ENCODE results near the gene MYL9.

MYL9 gene

DNA sequence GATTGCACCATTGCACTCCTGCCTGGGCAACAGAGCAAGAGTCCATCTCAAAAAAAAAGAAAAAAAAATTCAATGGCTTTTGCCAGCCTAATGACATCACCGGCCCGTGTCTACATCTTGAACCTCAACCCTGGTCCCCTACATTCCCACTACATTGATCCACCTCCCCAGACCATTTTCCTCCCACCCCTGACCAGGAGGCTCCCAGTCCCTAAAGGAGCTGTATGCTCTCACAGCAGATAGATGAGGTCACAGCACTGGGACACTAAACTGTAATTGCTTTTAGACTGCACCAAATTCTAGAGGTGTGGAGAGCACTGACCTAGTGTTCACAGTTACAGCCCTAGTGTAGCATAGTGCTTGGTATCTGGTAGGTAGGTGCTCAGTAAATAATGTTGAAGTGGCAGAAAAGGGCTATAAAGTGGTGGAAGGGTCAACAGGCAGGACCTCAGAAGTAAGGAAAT is 42.7 kb downstream of the MYL9 start:
- H3K9me3 ChIP-seq (ENCODE audit: insufficient read depth, low read length, severe bottlenecking) = no peaks in the 10 kb centered on the region
- no peaks in the 10 kb centered on the region for H3K27me3 ChIP-seq (ENCODE audit: insufficient read depth, low read length, poor library complexity)
- no peak overlapping the region for H3K27ac ChIP-seq (ENCODE audit: low read length)
- no peak overlapping the region for H3K9ac ChIP-seq (ENCODE audit: low read depth, low read length)
- H4K20me1 ChIP-seq (ENCODE audit: insufficient read depth, low read length) = peaks cover 40% of the 10 kb centered on the region; the same call in 1 of the 2 replicates
- no peaks in the 10 kb centered on the region for H3K4me1 ChIP-seq (ENCODE audit: insufficient read depth, low read length)
- no peak overlapping the region for H3K4me2 ChIP-seq (ENCODE audit: insufficient read depth, low read length)
- H3K4me3 ChIP-seq (ENCODE audit: low read depth in 1 of 2, low read length in 2 of 2) = no peak overlapping the region
- ATAC-seq (ENCODE audit: insufficient read depth, low read depth) = no peak
- no peak for DNase-seq
- TF ChIP-seq, protein P1, sequence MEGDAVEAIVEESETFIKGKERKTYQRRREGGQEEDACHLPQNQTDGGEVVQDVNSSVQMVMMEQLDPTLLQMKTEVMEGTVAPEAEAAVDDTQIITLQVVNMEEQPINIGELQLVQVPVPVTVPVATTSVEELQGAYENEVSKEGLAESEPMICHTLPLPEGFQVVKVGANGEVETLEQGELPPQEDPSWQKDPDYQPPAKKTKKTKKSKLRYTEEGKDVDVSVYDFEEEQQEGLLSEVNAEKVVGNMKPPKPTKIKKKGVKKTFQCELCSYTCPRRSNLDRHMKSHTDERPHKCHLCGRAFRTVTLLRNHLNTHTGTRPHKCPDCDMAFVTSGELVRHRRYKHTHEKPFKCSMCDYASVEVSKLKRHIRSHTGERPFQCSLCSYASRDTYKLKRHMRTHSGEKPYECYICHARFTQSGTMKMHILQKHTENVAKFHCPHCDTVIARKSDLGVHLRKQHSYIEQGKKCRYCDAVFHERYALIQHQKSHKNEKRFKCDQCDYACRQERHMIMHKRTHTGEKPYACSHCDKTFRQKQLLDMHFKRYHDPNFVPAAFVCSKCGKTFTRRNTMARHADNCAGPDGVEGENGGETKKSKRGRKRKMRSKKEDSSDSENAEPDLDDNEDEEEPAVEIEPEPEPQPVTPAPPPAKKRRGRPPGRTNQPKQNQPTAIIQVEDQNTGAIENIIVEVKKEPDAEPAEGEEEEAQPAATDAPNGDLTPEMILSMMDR (IDR thresholded peaks at IDR 0.05; ENCODE audit: borderline replicate concordance, extremely low read depth, low read length, poor library complexity, severe bottlenecking) = no peak
- TF ChIP-seq EZH2 (IDR thresholded peaks at IDR 0.05; ENCODE audit: borderline replicate concordance, low read depth, low read length, severe bottlenecking) = no peak
- H3K36me3 ChIP-seq (ENCODE audit: insufficient read depth, low read length) = peaks cover 91% of the 10 kb centered on the region
- peaks cover 27% of the 10 kb centered on the region for H3K79me2 ChIP-seq (ENCODE audit: insufficient read depth, low read length)
- no peak overlapping the region for H2AFZ ChIP-seq (ENCODE audit: low read depth, low read length)

DNA sequence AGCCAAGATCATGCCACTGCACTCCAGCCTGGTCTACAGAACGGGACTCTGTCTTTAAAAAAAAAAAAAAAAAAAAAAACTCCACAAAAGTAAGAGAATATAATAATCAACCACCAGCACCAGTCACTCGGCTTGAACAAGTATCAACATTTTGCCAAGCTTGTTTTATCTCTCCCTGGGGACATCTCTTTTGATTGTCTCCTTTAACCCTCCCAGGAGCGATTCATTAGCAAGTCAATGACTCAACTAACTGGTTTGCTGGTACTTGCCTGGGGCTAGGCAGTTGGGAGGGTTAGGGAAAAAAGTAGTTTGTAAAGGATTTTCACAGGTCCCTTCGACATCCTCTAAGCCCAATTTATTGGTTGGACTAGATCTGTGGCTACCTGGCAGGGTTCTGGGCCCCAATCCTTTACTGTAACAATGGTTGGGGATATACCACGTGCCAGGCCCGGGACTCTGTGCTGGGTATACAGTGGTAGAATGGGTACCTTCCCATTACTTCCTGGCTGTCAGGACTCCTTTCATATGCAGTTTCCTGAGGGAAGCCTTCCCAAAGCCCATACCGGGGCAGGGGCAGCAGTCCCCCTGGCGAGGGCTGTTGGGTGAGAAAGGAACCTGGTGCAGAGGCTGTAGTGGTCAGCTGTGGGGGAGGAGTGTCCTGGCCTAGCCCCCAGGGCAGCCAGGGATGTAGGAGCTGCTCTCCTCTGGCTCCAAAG is 44.2 kb downstream of the MYL9 start:
- Histone ChIP-seq H3K4me2 (ENCODE audit: insufficient read depth, low read length) (no peak overlapping the region), H3K27me3 (ENCODE audit: insufficient read depth, low read length, poor library complexity) (no peaks in the 10 kb centered on the region), H3K9ac (ENCODE audit: low read depth, low read length) (no peak overlapping the region), H3K27ac (ENCODE audit: low read length) (no peak overlapping the region), H3K9me3 (ENCODE audit: insufficient read depth, low read length, severe bottlenecking) (no peaks in the 10 kb centered on the region), H3K79me2 (ENCODE audit: insufficient read depth, low read length) (peaks cover 17% of the 10 kb centered on the region; the same call in 1 of the 2 replicates), H2AFZ (ENCODE audit: low read depth, low read length) (no peak overlapping the region), H4K20me1 (ENCODE audit: insufficient read depth, low read length) (peaks cover 30% of the 10 kb centered on the region; the same call in 1 of the 2 replicates), H3K36me3 (ENCODE audit: insufficient read depth, low read length) (peaks cover 88% of the 10 kb centered on the region), H3K4me3 (ENCODE audit: low read depth in 1 of 2, low read length in 2 of 2) (no peak overlapping the region), H3K4me1 (ENCODE audit: insufficient read depth, low read length) (no peaks in the 10 kb centered on the region)
- ATAC-seq (ENCODE audit: insufficient read depth, low read depth) (no peak; the same call in 2 of the 3 replicates), DNase-seq (no peak)
- TF ChIP-seq, protein P1 (IDR thresholded peaks at IDR 0.05; ENCODE audit: borderline replicate concordance, extremely low read depth, low read length, poor library complexity, severe bottlenecking) = no peak
- no peak for TF ChIP-seq EZH2 (IDR thresholded peaks at IDR 0.05; ENCODE audit: borderline replicate concordance, low read depth, low read length, severe bottlenecking)

- ATAC-seq (ENCODE audit: insufficient read depth, low read depth) = no peak
- peaks cover 36% of the 10 kb centered on the region for H4K20me1 ChIP-seq (ENCODE audit: insufficient read depth, low read length)
- H3K27ac ChIP-seq (ENCODE audit: low read length) = no peak overlapping the region; the same call in 1 of the 2 replicates
- H3K79me2 ChIP-seq (ENCODE audit: insufficient read depth, low read length) = peaks cover 13% of the 10 kb centered on the region; the same call in 1 of the 2 replicates
- H3K9ac ChIP-seq (ENCODE audit: low read depth, low read length) = no peak overlapping the region
- no peaks in the 10 kb centered on the region for H3K9me3 ChIP-seq (ENCODE audit: insufficient read depth, low read length, severe bottlenecking)
- no peak overlapping the region for H3K4me3 ChIP-seq (ENCODE audit: low read depth in 1 of 2, low read length in 2 of 2)
- no peak overlapping the region for H2AFZ ChIP-seq (ENCODE audit: low read depth, low read length)
- TF ChIP-seq, protein P1 (IDR thresholded peaks at IDR 0.05; ENCODE audit: borderline replicate concordance, extremely low read depth, low read length, poor library complexity, severe bottlenecking) = no peak
- TF ChIP-seq EZH2 (IDR thresholded peaks at IDR 0.05; ENCODE audit: borderline replicate concordance, low read depth, low read length, severe bottlenecking) = no peak
- H3K4me2 ChIP-seq (ENCODE audit: insufficient read depth, low read length) = no peak overlapping the region
- peaks cover 86% of the 10 kb centered on the region for H3K36me3 ChIP-seq (ENCODE audit: insufficient read depth, low read length)
- peaks cover 13% of the 10 kb centered on the region for H3K4me1 ChIP-seq (ENCODE audit: insufficient read depth, low read length)
- no peak for DNase-seq
- no peaks in the 10 kb centered on the region for H3K27me3 ChIP-seq (ENCODE audit: insufficient read depth, low read length, poor library complexity)
These were observed 46.2 kb downstream of the MYL9 start for GRCh38 chr20:36587388-36588070.
